GM18511 (cell line): ENCODE measurements around the gene CHN2.

Experiments used
- ATAC-seq: cut with Tn5 transposase; IDR thresholded peaks from one replicate; pipeline ENCODE4 v1.9.1; 2021; ENCODE audit warnings: mild to moderate bottlenecking, moderate library complexity; ENCODE audit not compliant: unreplicated experiment

CHN2 gene

DNA sequence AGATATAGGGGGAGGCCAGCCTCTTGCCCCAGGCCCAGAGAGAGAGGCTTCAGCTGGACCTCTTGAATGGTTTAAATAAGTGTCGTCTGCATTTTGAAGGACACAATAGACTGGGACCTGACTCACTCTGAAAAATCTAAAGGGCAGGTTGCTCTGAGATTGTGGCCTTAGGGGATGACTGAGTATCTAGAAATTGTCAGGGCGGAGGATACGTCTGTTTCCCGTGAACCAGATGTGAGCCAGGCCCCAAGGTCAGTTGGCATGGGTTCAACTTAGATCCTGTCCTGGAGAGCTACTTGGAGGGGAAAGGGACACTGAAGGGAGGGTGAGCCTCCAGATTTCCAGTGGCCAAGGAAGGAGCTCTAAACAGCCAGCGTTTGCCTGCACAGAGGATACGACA, 110.2 kb downstream of the CHN2 start:
- ATAC-seq: no peak

DNA sequence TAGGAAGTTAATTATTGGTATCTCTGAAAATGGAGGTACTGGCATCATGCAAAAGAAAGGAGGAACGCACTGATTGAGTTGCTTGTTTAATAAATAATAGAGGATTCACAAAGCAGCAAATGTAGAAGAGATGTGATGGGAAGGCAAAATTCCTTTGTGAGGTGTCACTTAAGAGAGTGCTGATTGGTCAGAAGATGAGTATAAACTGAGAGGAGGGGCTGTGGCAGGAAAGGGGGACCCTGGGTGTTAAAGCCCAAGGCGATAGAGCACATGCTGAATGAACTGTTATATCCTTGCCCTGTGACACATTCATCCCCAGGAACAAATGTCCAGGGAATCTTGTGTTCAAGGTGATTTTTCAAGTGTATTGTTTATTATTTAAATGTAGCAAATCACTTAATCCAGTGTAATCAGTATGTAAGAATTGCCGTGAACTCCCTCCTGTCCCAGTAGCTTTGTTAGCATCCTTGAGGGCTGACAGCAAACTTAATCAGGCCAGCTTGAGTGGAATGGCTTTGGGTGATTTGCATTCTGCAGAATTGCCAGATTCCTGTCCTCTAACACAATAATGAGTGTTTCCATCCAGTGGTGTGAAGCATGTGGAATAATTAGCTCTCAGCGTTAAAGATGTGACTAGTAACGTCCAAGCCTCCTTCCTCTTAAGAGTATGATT, 111.9 kb downstream of the CHN2 start:
- ATAC-seq: no peak

DNA sequence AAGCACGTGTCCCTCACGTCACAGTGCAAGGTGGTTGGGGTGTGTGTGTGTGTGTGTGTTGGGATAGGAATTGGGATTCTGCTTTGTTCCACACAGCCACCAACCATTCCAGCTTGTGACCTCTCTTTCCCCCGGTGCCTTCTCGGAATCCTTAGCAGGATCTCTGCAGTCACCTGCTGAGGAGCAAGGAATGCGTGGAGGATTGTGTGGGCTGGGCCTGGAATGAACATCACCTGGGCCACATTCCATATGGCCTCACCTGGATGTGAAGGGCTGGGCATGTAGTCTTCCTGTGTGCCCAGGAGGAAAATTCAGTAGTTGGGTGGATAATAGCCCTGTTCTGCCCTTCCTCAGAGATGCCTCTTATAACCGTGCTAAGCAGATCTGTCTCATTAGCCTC, 113.8 kb downstream of the CHN2 start:
- ATAC-seq: no peak

DNA sequence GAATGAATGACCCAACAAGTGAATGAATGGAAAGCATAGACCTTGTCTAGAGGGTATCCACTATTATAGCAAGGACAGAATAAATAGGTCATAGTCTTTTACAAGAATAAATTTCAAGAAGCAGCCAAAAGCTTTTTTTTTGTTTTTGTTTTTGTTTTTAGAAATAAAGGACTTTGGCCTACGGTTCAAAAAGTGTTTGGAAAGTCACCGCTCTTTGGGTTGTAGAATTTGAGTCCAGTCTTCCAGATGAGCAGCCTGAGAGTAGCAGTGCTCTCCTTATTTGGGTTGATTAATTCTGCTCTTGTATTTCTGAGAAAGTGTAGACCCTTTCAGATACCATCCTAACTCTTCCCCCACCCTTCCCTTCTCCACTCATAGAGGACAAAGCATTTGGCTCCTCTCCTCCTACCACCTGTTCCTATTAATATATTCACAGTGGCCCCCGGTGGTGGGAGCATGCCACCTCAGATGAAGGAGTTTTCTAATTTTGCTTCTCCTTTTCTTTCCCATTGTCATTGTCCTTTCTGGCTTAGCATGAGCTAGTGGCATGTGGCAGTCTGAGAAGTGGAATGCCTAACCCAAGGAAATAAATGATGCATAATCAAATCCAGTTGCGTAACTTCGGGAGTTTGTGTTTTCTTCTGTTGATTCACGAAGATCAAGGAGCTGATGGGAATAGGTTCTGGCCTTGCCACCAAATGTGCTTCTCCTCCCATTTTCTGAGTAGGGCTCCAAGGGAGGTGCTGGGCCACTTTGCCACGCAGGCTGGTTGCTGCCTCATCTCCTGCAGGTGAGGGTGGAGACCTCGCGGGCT, 114.7 kb downstream of the CHN2 start:
- no peak for ATAC-seq

DNA sequence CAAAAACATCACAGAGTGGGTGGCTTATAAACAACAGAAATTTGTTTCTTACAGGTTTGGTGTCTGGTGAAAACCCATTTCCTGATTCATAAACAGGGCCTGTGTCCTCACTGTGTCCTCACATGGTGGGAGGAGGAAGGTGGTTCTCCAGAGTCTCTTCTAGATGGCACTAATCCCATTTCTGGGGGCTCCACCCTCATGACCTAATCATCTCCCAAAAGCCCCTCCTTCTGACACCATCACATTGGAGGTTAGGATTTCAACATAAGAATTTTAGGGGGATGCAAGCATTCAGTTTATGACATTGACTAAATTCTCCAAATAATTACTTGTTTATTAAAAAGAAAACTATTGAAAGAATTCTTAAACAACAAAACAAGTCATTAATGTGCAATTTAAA, 116.0 kb downstream of the CHN2 start:
- ATAC-seq: no peak

DNA sequence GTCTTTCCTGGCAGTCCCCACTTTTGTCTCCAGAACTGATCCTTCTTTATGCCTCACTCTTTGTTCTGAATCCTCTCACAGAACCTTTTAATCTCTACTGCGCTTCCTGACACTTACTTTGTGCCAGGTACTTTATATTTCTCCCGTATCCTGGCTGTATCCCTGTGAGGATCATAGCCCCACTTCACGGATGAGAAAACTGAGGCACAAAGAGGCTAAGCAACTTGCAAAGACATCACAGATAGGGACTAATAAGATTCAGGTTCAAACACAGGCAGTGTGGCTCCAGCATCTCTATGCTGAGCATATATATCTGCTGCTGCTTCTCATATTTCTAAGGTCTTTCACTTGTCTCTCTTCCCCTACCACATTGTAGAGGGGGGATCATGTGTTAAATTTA, 116.7 kb downstream of the CHN2 start:
- no peak for ATAC-seq

DNA sequence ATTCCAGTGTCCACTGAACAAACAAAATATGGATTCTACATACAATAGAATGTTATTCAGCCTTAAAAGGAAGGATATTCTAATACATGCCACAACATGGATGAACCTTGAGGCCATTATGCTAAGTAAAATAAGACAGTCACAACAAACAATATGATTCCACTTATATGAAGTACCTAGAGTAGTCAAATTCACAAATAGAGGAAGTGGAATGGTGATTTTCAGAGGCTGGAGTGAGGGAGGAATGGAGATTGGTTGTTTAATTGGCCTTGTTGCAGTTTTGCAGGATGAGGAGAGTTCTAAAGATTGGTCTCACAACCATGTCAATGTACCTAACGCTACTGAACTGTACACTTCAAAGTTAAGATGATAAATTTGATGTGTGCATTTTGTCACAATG, 119.6 kb downstream of the CHN2 start:
- no peak for ATAC-seq

DNA sequence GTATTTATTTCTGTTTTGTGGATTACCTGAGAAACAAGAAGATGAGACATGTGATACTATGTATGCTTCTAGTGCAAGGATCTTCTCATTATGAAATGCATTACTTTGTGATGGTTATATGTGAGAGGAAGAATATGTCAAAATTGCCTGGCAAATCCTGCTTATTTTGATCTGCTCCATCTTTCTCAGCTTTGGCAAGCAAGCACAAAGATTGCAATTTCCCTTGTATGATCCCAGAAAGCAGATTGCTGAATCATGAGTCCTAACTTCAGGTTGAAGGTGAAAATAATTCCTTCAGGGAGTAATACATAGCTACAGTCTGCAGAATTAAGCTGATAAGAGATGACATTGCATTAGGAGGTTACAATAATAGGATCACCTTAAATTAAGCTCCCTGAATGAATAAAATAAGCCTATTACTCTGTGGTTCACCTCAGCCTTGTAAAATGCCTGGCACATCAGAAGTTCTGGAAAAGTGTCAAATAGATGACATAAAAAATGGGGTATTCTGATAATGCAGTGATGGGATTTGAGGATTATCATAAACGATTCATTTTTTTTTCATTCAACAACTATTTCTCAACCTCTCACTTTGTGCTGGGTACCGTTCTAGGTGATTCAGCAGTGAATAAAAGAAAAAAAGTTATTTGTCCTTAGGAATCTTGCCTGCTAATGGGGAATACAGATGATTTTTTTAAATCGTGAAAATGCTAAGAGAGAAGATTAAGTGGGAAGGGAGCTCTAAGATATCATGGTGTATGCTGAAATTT, 120.7 kb downstream of the CHN2 start:
- no peak for ATAC-seq

DNA sequence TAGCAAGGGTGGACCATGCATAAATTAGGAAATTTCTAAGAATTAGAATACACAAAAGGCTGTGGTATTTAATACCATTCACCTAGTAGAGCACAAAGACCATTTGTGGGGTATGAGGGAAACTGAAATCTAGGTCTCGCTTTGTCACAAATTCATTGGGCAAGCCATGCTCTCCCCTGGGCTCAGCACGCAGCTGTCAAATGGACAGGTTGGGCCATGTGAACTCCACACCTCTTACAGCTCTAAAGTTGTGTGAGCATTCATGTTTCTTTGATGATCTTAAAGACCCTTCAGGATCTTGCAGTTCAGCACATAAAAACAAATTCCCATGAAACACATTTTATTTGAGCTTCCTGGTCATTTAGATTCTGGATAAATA, 121.3 kb downstream of the CHN2 start:
- no peak for ATAC-seq

DNA sequence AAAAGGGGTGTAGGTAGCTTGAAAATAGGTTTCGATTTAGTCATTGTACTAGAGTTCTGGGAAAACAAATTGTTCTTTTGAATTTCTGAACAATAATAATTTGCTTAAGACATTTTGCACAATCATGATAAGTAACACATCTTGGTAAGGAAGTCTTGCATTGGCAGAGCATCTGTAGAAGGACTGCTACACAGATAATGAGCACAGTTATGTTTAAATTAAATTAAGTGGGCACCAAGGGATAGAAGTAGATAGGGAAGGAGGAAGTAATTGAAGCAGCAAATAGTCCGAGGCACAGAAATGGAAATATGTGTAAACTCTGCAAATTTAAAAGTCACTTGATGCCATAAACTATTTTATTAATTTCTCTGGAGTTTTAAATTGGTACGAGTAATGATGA, 122.4 kb downstream of the CHN2 start:
- ATAC-seq: no peak

DNA sequence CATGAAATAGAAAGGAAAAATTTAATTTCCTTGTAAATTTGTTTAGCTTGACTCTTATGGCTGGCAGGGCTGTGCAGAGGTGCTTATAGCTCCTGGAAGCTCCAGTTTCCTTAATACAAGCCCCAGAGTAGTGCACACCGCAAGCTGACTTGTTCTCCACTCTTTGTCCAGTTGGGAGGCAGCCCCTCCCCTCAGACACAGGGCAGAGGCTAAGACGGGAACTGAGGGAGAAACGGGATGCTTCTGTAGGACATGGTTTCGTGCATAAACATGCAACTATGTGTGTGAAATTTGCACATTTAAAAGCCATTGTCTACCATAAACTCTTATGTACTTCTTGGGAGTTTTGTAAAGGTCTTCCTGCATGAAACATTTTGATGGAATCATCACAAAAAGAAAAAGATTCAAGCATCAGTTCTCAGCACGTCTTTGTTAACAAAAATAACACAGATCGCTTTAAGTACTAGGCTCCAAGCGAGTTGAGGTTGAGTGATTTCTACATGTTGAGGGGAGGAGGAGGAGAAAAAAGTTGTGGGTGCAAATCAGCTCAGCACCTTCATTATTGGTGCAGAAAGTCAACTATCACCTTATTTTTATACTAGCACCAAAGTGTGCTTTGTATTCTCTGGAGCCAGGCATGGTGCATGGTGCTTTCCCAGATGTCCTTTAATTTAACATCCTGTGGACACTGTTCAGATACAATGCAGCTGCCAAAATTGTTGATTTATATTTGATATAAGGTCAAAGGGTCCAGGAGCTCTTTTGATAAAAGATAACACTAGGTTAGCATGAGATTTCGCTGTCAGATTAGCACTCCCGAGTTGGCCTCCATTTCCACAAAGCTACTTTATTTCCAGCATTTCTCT, 124.5 kb downstream of the CHN2 start:
- no peak for ATAC-seq

DNA sequence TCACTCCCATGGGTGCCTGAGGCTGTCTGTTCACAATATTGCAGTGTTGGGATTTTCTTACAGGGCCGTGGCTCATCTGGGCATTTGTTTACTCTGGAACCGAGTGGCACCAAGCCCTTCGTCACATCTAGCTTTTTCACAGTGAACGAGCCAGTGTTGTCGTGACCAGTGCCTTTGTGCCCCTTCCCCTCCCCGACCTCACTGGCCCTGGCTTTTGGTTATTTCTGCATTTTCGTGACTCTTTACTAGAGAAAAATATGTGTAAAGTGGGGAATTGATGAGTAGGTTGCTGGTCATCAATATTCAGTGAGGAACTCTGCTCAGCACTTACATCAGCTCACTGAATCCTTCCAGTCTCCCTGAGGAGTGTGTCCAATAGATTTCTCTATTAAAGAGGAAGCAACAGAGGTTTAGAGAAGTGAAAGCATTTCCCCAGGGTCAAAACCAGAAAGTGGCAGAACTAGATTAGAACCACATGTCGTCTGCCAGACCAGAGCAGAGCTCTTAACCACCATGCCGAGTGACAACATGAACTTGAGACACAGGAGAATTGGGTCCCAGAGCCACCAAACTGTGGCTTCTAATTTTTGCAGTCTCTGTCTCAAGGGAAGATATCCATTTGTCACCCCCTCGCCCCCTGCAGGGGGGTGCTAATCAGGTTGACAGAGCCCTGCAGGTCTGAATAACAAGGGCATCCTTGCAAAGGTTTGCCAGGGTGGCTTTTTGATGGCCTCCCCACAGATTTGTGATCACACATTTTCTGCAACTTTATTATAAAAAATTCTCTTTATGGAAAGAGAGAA, 125.3 kb downstream of the CHN2 start:
- peak; percentile 65 for ATAC-seq

DNA sequence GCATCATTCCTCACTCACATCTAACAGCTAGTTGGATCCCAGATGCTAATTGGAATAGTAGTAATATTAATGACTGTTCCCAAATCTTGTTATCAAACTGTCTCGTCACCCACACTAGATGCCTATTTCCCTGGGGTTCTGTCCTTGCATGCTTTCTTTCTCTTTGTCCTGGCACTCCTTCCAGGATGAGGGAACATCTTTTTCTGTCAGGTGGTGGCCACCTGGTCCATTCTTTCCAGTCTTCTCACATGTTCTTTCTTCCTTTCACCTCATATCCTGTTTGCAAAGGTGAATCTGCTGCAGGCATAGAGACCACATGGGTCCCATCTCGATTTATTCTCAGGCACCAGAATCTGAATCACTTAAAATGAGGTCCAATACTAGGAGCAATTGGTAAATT, 126.0 kb downstream of the CHN2 start:
- no peak for ATAC-seq

DNA sequence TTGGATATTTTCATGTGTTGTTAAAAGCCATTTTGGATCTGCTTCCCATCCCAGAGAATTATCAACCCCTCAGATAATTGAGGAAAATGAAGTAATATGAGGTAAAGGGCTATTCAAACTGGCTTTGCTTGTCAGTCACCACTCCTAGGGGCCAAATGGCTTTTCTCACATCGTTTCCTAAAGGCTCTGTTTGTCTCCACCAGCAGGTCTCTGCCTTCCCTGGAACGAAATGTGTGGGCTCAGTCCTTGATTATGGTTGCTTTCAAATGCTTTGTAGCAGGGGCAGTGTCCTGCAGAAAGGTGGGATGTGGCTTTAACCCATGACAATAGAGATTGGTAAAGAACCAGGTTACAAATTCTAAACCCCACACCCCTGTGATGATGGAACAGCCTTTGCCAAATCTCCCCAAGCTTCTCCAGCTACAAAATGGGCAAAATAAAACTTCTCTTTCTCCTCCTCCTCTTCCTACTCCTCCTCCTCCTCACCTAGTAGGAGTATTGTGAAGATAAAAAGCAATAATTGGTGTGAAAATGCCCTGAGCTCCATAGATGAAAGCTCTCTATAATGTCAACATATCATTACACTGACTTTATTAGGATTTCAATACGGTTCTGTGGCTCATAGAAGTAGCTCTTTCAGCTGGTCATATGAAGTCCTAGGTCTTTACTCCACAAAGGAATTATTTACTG, 127.6 kb downstream of the CHN2 start:
- ATAC-seq: no peak

DNA sequence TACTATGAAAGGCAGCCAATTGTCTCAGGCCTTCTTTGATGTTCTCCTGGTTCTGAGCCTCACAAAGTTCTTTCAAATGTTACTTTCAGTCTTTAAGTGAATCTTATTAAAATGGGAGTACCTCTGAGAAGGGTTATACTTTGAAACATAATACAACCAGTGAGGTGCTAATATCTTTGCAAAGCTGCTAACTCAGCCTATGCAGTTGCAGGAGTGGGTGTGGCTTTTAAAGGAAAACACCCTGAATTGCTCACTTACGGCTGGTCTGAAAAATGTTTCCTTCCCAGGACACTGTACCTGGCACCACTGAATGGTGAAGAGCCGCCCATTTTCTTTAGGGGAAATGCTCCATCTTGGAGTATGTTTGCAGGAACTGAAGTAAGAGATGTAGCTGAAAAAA, 130.9 kb downstream of the CHN2 start:
- ATAC-seq: no peak

DNA sequence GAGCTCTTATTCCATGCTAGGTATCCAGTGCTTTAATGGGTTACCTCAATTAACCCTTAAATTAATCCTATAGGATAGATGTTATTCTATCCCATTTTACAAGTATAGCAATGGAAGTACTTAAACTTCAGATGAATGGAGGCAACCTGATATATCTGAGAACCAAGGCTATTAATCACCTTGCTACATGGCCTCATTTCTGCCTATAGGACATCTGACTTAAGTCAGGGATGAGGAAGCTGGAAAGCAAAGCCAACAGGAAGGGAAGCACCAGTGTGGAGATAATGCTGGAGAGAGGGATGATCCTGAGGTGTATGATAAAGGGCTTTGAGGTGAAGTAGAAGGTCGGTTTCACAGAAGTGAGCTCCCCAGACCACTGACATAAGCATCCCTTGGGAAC, 132.3 kb downstream of the CHN2 start:
- ATAC-seq: no peak

DNA sequence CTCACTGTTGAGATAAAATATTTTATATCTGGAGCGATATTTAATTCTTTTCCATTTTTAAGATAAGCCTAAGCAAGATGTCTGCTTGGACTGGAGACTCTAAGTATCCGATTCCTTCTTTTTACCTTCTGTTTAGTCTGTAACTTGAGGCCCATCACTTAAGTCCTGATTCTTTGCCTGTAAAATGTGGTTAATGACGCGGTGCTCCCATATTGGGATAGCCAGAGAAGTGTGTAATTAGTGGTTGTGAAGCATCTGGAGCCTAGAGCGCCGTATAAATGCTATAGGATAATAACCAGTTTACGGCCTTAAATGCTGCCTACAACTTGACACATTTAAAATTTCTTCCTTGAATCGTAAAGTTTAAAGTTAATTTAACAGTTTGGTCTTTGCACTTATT, 132.9 kb downstream of the CHN2 start:
- ATAC-seq: no peak

DNA sequence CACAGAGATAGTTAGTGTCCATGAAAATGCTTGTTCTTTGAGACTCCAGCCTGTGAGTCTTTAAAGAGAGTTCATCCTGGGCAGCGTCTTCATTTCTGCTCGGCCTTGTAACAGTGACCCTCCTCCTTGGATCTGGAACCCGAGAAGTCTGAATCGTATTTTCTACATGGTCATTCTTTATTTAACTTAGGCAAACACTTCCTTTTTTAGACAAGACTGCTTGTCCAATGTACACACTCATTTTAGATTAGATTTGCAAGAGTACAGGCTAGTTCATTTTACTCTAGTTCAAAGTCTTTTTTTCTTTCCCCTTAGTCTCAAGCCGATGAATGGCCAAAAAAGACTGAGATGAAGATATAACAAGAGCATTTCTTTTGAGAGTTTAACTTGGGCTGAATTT, 133.5 kb downstream of the CHN2 start:
- no peak for ATAC-seq

DNA sequence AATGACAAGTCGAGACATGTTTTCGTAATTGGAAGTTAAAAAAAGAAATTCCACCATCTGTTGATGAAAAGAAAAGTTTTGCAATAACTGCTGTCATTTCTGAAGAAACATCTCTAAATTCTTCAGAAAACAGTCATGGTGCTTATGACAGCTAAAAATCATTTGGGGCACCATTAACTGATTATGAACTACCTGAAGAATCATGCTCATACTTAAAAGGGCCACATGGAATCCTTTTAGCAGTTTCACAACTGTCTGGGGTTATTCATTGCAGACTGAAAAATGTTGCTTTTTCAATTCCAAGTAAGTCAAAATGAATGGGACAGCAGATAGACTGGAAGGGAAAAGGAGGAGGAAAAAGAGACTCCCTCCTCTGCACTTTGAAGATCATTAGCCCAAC, 134.2 kb downstream of the CHN2 start:
- ATAC-seq: no peak

DNA sequence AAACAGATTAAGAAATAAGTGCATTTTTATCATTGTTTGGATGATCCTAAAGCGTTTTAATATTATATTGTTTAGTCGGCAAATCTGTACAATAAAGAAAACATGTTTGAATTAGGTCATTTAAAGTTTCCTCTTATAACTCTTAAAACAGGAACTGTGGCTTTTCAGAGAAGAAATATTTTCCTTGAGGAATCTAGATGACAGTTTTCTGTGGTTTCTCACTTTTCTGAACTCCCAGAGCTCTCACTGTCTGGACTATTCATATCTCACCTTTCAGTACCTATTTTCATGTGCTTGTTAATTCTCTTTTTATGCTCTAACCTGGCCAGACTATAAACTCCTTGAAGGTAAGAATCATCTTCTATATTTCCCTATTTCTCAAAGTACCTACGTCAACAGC, 135.1 kb downstream of the CHN2 start:
- no peak for ATAC-seq
